ENCODE results near the gene CYTH2. TPM values are rescaled to one million over a fixed set of nuclear protein-coding genes. Genes with fewer than 3 reads are reported as not detected.

CYTH2 gene
- polyA plus RNA-seq, 1 donor from 2014 or later: 397 TPM

DNA sequence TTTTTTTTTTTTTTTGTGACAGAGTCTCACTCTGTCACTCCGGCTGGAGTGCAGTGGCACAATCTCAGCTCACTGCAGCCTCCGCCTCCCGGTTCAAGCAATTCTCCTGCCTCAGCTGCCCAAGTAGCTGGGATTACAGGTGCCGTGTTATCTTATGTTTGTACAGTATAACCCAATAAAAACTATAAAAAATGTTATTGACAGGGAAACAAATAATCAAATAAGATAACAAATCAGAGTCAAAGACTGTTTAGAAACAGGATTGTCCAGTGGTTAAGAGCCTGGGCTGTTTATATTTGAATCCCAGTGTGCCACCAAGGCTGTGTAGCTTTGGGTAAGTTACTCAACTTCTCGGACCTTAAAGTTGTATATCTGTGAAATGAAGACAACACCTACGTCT lies 61.6 kb downstream of the CYTH2 start:
- H3K27me3 ChIP-seq (ENCODE audit: insufficient read depth, low read depth, low read length): no peaks in the 10 kb centered on the region
- no peak overlapping the region for H3K9ac ChIP-seq (ENCODE audit: low read length)
- H3K36me3 ChIP-seq (ENCODE audit: insufficient read depth, low read length): no peaks in the 10 kb centered on the region
- no peaks in the 10 kb centered on the region for H3K9me2 ChIP-seq (ENCODE audit: insufficient read depth, low read length)
- H3K27ac ChIP-seq (ENCODE audit: low read length): no peak overlapping the region
- H3K9me3 ChIP-seq (ENCODE audit: low read length): peaks cover 4% of the 10 kb centered on the region
- H3K79me2 ChIP-seq (replicated peaks; ENCODE audit: insufficient read depth, low read length): no peaks in the 10 kb centered on the region
- no peak overlapping the region for H3K4me2 ChIP-seq (ENCODE audit: low read length)
- H2AFZ ChIP-seq (ENCODE audit: low read depth, low read length): no peak overlapping the region
- H3F3A ChIP-seq (ENCODE audit: insufficient read depth, low read length, poor library complexity, severe bottlenecking): no peaks in the 10 kb centered on the region
- H4K20me1 ChIP-seq (ENCODE audit: insufficient read depth): no peaks in the 10 kb centered on the region
- H3K4me3 ChIP-seq (ENCODE audit: low read length): no peak overlapping the region
- TF ChIP-seq POLR2AphosphoS5 (IDR thresholded peaks at IDR 0.05): no peak
- no peak for TF ChIP-seq SMC3 (conservative IDR thresholded peaks at IDR 0.05; ENCODE audit: poor library complexity)
- no peak for TF ChIP-seq EP300 (conservative IDR thresholded peaks at IDR 0.05; ENCODE audit: poor library complexity, severe bottlenecking)
- TF ChIP-seq TAF1 (IDR thresholded peaks at IDR 0.05; ENCODE audit: low read depth): no peak
- no peak for TF ChIP-seq MXI1 (conservative IDR thresholded peaks at IDR 0.05; ENCODE audit: poor library complexity, severe bottlenecking)
- TF ChIP-seq EZH2 (IDR thresholded peaks at IDR 0.05; ENCODE audit: borderline replicate concordance, insufficient read depth, low read length, poor library complexity, severe bottlenecking): no peak
- TF ChIP-seq REST (IDR thresholded peaks at IDR 0.05; ENCODE audit: borderline replicate concordance): no peak
- no peak for TF ChIP-seq CTCF (IDR thresholded peaks at IDR 0.05; ENCODE audit: poor library complexity, severe bottlenecking)
- TF ChIP-seq RAD21 (conservative IDR thresholded peaks at IDR 0.05): no peak

Other genes starting within 250 kb of the CYTH2 start
- gene CARD8, start 213.5 kb upstream of the CYTH2 start, polyA plus RNA-seq: 21.4 and 23.0 TPM in 2 replicates
- gene ZNF114, start 199.3 kb upstream of the CYTH2 start, polyA plus RNA-seq: 1.6 and 4.4 TPM in 2 replicates
- gene EMP3, start 143.8 kb upstream of the CYTH2 start, polyA plus RNA-seq: not detected in 2 replicates
- 4.2 and 11.7 TPM in 2 replicates for gene TMEM143, start 105.4 kb upstream of the CYTH2 start, polyA plus RNA-seq
- gene SYNGR4, start 105.0 kb upstream of the CYTH2 start, polyA plus RNA-seq: not detected in 2 replicates
- 42.3 and 46.9 TPM in 2 replicates for gene KDELR1, start 77.8 kb upstream of the CYTH2 start, polyA plus RNA-seq
- 1.8 and 2.8 TPM in 2 replicates for gene GRIN2D, start 75.7 kb upstream of the CYTH2 start, polyA plus RNA-seq
- 10.6 and 11.8 TPM in 2 replicates for gene GRWD1, start 23.4 kb upstream of the CYTH2 start, polyA plus RNA-seq
- 1.1 and 1.6 TPM in 2 replicates for gene KCNJ14, start 13.8 kb upstream of the CYTH2 start, polyA plus RNA-seq
- 8.1 and 17.1 TPM in 2 replicates for gene LMTK3, start 42.5 kb downstream of the CYTH2 start, polyA plus RNA-seq
- gene SULT2B1, start 82.8 kb downstream of the CYTH2 start, polyA plus RNA-seq: not detected in 2 replicates
- not detected in 2 replicates for gene SPACA4, start 137.4 kb downstream of the CYTH2 start, polyA plus RNA-seq
- 0.73 and 1.2 TPM in 2 replicates for gene FAM83E, start 145.7 kb downstream of the CYTH2 start, polyA plus RNA-seq
- gene RPL18, start 149.8 kb downstream of the CYTH2 start, polyA plus RNA-seq: 2,102 and 2,180 TPM in 2 replicates
- gene SPHK2, start 150.1 kb downstream of the CYTH2 start, polyA plus RNA-seq: 22.6 and 32.6 TPM in 2 replicates
- 1.0 and 3.6 TPM in 2 replicates for gene DBP, start 168.0 kb downstream of the CYTH2 start, polyA plus RNA-seq
- 105 and 108 TPM in 2 replicates for gene CA11, start 176.8 kb downstream of the CYTH2 start, polyA plus RNA-seq
- 1.0 TPM in 1 of 2 replicates, not detected in the other for gene NTN5, start 203.6 kb downstream of the CYTH2 start, polyA plus RNA-seq
- not detected in 2 replicates for gene FUT2, start 226.6 kb downstream of the CYTH2 start, polyA plus RNA-seq